GM21528 (cell line): ENCODE results near the gene DYSF.
"Not testable (repeated sequence)": the region's sequence is repeated elsewhere in the genome, so short reads cannot be mapped to it uniquely, and the experiment has no call there.

Experiments used
- ATAC-seq: cut with Tn5 transposase; IDR thresholded peaks from one replicate; pipeline ENCODE4 v1.9.1; 2021; ENCODE audit warnings: mild to moderate bottlenecking, moderate library complexity; ENCODE audit not compliant: unreplicated experiment, low FRiP score

The DYSF gene

DNA sequence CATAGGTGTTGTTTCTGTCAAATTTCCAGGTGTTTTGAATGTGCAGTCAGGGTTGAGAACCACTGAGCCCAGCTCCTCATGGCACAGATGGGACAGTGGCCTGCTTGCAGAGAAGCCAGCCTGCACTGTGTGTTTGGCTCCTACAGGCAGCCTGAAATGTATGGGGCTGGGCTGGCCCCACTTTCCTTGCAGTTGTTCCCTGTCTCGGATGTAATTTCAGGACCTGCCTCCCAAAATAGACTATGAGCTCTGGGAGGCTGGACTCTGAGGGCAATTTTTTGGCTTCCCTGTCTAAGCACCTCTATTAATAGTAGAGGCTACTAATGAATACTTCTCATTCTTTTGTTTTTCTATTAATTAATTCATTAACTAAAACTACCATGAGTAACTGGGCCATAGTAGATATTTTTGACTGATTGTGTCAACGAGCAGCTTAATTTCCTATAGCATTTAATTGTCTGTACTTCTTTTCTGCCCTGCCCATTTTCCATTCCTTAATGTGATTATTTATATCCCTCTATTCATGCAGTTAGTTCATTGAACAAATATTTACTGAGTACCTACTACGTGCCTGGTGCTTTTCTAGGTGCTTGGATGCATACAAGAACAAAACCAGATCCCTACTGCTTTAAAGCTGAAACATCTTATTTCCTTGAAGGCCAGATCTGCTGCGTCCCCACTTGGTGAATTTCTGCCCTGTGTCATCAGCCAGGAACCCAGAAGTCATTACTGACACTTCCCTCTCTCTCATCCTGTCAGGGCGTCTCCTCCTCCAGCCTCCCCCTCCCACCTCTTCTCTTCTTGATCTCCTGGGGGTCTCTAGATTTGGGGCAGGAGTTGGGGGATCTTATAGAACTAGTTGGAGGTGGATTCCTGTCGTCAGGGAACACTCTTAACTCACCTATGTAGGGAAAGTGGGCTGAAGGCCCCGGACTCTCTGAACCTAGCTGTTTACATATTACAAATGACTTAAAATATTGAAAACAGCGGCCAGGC is 16.3 kb downstream of the DYSF start:
- no peak for ATAC-seq

DNA sequence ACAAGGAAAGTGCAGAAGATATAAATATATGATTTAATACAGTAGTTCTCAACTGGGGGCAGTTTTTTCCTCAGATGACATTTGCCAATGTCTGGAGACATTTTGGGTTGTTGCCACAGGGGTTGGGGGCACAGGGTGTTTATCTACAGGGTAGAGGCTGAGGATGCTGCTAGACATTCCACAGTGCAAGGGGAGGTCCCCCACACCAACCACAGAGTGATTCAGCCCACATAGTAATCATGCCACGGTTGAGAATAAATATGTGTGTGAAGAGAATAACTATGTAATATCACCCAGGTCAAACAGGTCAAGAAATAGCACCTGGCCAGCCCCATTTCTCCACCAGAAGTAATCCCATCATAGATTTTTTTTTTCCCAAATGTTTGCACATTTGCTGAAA is 17.9 kb downstream of the DYSF start:
- ATAC-seq: no peak

DNA sequence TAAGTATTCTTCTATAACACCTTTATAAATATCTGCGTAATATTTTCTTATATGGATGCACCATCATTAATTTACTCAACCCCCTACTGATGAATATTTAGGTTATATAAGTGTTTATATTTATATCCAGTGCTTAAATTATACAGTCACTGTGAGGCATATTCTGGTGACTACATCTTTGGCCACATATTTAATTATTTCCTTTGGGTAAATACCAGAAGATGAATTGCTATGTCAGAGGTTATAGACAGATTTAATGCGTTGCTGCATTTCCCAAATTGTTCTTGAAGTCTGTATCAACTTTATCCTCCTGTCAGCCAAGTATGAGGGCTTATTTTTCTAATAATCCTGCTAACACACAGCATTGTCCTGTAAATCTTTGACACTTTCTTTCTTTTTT is 18.7 kb downstream of the DYSF start:
- no peak for ATAC-seq

DNA sequence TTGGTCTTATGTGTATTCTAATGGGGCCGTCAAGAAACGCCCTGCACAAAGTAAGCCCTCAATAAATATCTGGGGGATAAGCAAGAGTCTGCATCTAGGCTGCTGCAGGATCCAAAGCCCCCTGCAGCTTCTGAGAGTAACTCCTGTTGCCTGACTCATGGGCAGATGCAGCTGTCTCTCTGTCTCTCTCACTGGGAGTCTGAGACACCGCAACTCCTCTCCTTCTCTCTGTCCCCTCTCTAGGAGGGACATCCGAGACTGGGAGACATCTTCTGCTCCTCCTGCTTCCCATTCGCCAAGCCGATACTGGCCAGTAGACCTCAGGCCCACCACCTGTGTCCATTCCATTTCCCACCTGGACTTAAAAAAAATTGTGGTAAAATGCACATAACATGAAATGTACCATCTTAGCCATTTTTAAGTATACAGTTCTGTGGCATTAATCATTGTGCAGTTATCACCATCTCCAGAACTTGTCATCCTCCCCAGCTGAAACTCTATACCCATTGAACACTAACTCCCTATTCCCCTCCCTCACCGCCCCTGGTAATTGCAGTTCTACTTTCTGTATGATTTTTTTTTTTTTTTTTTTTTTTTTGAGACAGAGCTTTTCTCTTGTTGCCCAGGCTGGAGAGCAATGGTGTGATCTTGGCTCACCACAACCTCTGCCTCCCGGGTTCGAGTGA is 20.1 kb downstream of the DYSF start:
- ATAC-seq: no peak

DNA sequence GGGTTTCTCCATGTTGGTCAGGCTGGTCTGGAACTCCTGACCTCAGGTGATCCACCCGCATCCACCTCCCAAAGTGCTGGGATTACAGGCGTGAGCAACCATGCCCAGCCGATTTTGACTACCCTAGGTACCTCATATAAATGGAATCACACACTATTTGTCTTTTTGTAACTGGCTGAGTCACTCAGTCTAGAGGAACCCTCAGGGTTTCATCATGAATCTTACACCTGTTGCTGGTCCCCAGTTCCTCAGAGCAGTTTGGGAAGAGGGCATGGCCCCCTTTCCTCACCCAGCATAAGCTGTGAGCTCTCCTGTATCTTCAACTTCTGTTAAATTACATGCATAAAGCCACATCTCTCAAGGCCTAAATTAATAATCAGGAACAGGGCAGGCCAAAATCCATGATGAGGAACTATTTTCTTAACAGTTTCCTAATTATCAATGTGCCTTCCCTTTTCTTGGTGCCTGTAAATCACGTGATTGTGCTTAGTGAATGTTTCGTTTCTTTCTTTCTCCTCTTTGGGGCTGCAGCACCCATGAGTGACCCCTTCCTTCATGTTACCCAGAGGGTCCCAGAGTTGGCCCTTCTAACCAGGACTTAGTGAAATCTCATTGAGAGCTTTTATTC is 20.9 kb downstream of the DYSF start:
- ATAC-seq: no peak

DNA sequence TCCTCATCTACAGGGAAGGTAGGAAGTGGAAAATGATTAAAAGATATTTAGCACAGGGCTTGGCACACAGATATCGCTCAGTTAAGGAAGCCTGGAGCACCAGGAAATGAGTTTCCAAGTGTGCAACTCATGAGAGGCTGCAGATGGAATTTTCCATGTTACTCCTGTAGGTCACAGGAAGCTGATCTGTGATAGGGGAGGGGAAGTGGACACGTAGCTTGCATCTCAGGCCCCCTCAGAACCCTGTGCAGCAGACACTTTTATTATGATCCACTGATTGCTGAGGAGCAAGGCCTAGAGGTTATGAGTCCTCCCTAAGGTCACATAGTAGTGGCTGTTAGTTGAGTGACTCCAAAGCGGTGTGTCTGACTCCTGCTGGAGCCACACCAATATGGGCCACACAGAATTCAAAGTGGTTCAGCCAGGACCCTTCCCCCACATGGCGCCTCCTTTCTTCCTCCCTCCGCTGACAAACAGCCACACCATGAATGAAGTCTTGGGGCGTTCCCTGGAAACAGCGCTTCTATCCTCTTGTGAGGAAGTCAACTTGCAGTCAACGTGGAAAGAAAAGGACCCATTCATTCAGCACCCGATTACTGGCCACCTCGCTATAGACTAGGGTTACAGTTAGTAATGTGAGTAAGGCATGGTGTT is 21.5 kb downstream of the DYSF start:
- ATAC-seq: no peak

DNA sequence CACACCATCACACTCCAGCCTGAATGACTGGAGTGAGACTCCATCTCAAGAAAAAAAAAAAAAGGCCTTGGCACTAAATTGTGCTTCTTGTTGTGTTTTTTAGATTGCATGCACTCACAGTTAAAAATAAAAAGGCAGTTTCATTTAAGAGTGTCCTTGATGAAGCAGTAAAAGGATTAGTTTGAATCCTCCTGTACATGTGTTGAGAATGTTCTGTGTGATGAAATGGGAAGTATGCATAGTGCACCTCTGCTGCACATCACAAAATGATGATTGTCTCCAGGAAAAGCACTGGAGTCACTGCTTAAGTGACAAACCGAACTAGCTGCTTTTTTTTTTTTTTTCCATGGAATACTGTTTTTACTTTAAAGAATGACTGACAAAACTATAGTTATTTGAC is 23.1 kb downstream of the DYSF start:
- ATAC-seq: no peak

DNA sequence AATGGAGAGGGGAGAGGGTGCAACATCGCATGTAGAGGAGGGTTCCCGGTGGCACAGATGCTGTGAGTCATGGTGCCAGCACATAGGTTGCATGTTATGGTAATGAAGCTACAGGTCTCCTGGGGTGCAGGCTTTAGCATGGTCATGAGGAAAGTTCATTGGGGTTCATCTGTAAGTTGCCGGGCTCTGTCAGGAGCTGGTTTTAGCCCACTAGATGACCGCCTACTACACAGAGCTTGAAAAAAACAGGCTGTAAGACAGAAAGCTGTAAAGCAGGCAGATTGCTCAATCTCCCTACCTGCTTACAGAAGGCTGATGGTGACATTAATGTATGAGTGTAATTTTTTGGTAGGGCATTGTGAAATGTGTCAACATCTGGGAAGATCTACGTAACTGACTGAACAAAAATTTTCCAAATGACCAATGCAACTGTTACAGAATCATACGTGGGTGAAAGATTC is 23.9 kb downstream of the DYSF start:
- no peak for ATAC-seq

DNA sequence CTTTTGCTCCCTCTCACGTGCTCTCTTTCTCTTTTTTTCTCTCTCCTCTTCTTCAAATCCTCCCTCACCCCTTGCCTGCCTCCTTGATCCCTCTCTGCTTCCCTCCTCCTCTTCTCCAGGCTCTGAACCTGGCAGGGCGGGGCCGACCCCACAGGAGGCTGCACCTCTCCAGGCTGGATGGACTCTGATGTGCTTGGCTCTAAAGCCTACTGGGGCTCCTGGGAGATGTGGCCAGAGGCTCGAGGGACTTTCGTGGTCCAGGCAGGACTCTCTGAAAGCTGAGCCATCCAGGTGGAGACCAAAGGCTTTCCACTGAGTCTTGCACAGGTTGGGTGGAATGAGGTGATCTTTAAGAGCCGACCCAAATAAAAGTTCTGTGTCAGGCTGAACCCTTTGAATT is 25.4 kb downstream of the DYSF start:
- ATAC-seq: no peak

DNA sequence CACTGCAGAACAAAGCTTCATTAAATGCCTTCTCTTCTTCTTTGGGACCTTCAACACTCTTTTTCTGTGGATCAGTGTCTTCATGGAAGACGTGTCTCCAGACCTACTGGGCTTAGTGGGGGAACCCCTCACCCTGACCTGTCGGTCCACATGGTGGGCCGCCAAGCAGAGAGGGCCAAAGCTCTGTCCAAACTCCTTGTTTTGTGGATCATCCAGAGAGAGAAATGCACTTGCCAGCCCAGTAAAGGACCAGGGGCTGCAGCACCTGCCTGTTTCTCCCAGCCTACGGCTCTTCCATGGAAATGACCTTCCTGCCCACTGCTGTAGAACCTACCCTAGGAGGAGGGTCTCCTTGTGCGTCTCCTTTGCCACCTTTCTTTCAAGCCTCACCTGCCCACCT is 25.9 kb downstream of the DYSF start:
- ATAC-seq: no peak

DNA sequence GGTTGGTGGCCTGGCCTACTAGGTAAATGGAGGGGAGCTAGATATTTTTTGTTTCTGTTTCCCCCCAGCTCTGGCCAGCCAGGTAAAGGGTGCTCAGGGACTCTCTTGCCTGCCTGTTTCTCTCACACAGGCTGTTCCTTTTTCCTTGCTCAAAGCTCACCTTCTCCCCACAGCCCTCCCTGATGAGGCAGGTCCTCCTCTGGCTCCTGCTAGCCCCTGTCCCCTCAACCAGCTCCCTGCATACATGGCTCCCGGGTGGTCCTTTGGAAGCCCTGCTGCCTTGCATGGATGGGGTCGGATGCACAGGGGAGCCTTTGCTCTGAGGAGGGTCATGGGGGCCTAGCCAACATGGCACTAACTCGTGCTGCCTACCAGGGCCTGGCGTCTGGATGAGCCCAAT is 27.8 kb downstream of the DYSF start:
- ATAC-seq: no peak

DNA sequence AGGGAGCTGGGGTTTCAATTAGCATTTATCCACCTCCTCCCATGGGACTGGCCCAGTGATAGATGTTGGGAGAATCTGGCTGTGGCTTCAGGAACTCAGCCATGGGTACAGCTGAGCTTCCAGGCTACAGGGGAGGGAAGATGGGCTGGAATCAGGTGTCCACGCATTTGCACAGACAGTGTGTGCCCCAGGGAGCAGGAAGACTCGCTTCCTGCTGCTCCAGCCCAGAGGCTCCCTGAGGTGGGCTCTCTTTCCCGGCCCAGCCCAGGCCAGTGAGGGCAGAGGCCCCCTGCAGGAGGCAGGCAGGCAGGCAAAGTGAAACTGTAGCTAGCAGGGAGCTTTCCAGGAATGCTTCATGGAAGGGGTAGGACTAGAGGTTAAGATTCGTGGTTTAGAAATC is 28.7 kb downstream of the DYSF start:
- ATAC-seq: no peak

DNA sequence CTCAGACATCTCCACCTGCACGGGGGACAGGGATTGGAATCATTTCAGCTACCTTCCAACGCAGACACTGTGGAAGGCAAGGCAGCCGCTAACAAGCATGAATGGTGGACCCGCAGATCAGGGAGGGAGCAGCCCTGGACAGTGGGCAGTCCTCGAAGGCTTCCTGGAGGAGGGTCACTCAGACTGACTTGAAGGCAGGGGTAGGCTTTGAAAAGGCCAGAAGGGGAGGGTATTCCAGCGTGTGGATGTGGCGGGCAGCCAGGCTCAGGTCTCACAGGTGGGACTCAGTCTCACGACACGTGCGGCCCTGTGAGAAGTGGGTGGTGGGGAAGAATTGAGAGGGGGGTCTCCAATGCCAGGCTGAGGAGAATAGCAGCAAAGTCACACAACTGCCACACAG is 29.9 kb downstream of the DYSF start:
- ATAC-seq: no peak

DNA sequence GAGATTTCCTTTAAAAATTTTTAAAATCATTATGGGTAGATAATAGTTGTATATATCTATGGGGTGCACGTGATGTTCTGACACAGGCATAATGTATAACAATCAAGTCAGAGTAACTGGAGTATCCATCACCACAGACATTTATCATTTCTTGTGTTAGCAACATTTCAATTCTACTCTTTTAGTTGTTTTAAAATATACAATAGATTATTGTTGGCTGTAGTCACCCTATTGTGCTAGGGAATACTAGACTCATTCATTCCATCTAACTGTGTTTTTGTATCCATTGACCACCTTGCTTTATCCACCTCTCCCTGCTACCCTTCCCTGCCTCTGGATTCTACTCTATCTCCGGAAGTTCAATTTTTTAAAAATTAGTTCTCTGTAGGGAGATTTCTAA is 31.0 kb downstream of the DYSF start:
- ATAC-seq: no peak

DNA sequence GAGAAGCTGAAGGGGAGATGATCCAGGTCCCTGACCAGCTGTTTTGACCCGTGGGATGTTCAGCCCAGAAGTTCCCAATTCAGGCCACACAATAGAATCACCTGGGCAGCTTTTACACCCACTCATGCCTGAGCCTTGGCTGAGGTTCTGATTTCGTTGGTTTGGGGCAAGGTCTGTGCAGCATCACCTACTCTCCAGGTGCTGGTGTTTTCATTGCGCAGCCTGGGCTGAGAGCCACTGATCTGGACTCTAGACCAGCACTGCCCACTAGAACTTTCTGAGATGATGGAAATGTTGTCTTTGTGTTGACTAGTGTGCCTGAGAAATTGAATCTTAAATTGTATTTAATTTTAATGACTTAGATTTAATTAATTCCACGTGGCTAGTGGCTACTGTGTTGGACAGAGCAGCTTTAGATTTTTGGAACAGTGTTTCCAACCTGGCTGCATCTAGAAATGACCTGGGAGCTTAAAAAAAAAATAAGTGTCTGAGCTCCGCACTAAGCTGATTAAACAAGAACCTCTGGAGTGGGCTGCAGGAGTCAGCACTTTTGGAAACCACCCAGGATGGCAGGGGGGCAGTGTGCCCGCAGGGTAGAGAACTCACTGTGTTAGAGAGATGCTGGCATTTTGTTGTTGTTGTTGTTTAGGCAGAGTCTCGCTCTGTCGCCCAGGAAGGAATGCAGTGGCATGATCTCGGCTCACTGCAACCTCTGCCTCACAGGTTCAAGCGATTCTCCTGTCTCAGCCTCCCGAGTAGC is 33.7 kb downstream of the DYSF start:
- ATAC-seq: no peak

DNA sequence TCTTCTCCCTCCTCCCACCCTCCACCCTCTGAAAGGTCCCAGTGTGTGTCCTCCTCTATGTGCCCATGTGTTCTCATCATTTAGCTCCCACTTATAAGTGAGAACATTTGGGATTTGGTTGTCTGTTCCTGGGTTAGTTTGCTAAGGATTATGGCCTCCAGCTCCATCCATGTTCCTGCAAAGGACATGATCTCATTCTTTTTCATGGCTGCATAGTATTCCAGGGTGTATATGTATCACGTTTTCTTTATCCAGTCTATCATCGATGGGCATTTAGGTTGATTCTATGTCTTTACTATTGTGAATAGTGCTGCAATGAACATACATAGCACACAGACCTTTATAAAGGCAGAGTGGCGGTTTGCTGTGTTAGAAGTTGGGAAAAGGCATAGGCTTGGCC is 38.2 kb downstream of the DYSF start:
- ATAC-seq: not testable (repeated sequence)

DNA sequence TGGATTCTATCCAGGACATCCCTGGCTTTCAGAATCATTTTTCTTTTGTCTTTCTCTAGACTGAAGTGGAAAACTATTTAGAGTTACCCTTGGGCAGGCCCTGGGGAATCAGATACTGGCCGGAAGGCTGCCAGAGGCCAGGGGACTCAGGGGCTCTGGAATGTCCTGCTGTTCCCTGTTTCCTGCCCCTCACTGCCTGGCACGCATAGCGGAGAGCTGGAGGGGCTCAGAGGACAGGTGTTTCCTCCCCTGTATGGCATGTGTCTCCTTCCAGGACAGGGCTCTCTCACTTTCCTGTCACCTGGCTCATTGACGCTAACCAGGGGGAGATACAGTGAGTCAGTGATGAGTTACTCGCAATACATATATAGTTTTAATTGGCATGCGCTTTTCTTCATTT is 38.8 kb downstream of the DYSF start:
- ATAC-seq: no peak

DNA sequence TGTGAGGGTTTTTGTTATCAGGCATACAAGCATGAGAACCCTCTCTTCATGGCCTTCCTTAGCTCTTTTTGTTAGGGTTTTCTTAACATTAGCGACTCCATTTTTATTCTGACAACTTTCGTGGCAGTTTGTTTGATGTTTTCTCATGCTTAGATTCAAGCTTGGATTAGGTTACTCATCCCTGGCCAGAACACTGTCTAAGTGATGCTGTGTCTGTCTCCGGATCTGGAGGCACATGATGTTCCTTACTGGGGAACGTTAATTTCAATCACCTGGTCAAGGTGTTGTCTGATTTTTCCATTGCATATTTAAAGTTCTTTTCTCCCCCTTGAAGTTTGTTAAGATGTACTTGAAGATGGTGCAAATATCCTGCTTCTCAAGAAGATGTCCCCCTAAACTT is 40.7 kb downstream of the DYSF start:
- no peak for ATAC-seq

DNA sequence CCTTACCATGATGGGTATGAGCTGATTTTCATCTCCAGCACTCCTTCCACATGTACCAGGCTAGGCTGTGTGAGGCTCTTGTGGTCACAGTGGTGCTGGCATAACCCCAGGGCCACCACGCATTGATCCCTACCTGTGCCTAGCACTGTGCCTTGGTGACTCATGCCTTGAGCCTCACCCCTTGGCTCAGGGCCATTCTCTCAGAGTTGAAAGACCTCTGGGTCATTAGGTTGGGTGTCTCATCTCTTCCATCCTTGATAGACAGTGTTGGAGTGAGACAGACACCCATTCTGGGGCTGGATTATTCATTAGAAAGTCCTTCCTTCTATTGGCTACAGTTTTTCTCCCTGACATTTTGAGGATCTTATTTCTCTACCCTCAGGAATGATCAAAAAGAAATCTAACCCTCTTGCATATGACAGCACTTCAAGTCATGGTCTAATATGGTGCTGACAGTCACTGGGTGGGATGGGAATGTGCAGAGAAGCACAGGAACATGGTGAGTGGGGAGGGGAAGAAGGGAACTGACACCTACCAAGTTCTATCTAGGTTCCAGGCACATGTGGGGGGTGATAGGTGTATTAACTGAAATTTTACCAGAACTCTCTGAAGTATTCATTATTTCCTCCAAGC is 41.3 kb downstream of the DYSF start:
- ATAC-seq: no peak
